Measurements from ENCODE around the gene C6orf132. TPM values are rescaled to one million over a fixed set of nuclear protein-coding genes. Genes with fewer than 3 reads are reported as not detected.
A peak's percentile ranks its signal among the peaks of the same experiment; 100 is the strongest.

The C6orf132 gene
- total and polyA plus RNA-seq, 2 experiments from 2014 or later: 22.2 to 40.9 TPM

DNA sequence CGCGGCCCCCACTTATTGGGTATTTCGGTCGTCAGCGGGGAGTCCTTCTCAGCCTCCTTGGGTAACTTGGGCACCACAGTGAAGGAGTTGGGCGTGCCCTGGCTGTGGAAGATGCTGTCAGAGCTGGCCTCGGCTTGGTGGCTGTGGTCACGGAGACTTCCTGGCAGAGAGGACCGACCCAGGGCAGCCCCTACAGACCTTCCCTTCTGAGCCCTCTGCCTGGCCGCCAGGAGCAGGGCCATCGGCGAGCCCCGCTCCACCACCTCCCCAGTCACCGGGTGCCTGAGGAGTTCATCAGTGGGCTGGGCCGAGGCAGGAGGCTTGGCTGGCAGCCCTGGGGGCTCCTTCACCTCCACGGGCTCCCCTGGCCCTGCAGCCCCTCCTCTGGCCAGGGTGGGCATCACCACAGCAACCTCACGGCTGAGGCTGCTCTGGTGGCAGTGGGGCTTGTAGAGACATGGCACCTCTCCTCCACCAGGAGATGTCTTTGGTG is 37.2 kb downstream of the C6orf132 start:
- H4K20me1 ChIP-seq (replicated peaks; ENCODE audit: insufficient read depth): peaks cover 19% of the 10 kb centered on the region
- H3K27ac ChIP-seq (ENCODE audit: low read depth): 0 out of 2 replicates have a peak overlapping the region, but pooled peaks have one; percentile 66
- no peaks in the 10 kb centered on the region for H3K9me2 ChIP-seq (ENCODE audit: insufficient read depth)
- Mint-ChIP-seq H3K4me3 (peak overlapping the region; percentile 60; the same call in 2 of the 3 replicates), H3K4me1 (peaks cover 19% of the 10 kb centered on the region), H3K9me3 (no peaks in the 10 kb centered on the region), H3K27me3 (ENCODE audit: insufficient read depth, low read depth, poor library complexity) (peaks cover 19% of the 10 kb centered on the region), H3K27ac (no peak overlapping the region), H3K36me3 (ENCODE audit: low read depth) (peaks cover 57% of the 10 kb centered on the region)
- H2AFZ ChIP-seq: no peak overlapping the region
- H3K4me1 ChIP-seq (ENCODE audit: insufficient read depth): peaks cover 12% of the 10 kb centered on the region; the same call in 1 of the 2 replicates
- H3K4me3 ChIP-seq: peak overlapping the region; percentile 71
- ATAC-seq: peak; percentile 13
- H3F3A ChIP-seq (replicated peaks; ENCODE audit: low read depth): peaks cover 32% of the 10 kb centered on the region
- TF ChIP-seq ZNF331 (CRISPR knock-in tag; IDR thresholded peaks at IDR 0.05; ENCODE audit: low read depth) (no peak), ZNF114 (CRISPR knock-in tag; IDR thresholded peaks at IDR 0.05) (no peak), STAT1 (IDR thresholded peaks at IDR 0.05; ENCODE audit: unreplicated experiment) (no peak), EZH2phosphoT487 (IDR thresholded peaks at IDR 0.05; ENCODE audit: unreplicated experiment) (no peak), JUNB (IDR thresholded peaks at IDR 0.05; ENCODE audit: unreplicated experiment) (no peak), ZNF462 (CRISPR knock-in tag; IDR thresholded peaks at IDR 0.05) (no peak)
- TF ChIP-seq, protein P1, sequence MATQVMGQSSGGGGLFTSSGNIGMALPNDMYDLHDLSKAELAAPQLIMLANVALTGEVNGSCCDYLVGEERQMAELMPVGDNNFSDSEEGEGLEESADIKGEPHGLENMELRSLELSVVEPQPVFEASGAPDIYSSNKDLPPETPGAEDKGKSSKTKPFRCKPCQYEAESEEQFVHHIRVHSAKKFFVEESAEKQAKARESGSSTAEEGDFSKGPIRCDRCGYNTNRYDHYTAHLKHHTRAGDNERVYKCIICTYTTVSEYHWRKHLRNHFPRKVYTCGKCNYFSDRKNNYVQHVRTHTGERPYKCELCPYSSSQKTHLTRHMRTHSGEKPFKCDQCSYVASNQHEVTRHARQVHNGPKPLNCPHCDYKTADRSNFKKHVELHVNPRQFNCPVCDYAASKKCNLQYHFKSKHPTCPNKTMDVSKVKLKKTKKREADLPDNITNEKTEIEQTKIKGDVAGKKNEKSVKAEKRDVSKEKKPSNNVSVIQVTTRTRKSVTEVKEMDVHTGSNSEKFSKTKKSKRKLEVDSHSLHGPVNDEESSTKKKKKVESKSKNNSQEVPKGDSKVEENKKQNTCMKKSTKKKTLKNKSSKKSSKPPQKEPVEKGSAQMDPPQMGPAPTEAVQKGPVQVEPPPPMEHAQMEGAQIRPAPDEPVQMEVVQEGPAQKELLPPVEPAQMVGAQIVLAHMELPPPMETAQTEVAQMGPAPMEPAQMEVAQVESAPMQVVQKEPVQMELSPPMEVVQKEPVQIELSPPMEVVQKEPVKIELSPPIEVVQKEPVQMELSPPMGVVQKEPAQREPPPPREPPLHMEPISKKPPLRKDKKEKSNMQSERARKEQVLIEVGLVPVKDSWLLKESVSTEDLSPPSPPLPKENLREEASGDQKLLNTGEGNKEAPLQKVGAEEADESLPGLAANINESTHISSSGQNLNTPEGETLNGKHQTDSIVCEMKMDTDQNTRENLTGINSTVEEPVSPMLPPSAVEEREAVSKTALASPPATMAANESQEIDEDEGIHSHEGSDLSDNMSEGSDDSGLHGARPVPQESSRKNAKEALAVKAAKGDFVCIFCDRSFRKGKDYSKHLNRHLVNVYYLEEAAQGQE (IDR thresholded peaks at IDR 0.05; ENCODE audit: unreplicated experiment): no peak
- TF ChIP-seq, protein P2, sequence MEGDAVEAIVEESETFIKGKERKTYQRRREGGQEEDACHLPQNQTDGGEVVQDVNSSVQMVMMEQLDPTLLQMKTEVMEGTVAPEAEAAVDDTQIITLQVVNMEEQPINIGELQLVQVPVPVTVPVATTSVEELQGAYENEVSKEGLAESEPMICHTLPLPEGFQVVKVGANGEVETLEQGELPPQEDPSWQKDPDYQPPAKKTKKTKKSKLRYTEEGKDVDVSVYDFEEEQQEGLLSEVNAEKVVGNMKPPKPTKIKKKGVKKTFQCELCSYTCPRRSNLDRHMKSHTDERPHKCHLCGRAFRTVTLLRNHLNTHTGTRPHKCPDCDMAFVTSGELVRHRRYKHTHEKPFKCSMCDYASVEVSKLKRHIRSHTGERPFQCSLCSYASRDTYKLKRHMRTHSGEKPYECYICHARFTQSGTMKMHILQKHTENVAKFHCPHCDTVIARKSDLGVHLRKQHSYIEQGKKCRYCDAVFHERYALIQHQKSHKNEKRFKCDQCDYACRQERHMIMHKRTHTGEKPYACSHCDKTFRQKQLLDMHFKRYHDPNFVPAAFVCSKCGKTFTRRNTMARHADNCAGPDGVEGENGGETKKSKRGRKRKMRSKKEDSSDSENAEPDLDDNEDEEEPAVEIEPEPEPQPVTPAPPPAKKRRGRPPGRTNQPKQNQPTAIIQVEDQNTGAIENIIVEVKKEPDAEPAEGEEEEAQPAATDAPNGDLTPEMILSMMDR (conservative IDR thresholded peaks at IDR 0.05; ENCODE audit: low read depth in 2 of 2): 0 out of 4 replicates have a peak, but pooled peaks have one; percentile 6 to 16
- H3K36me3 ChIP-seq (ENCODE audit: insufficient read depth): peaks cover 3% of the 10 kb centered on the region; the same call in 1 of the 2 replicates
- peaks cover 10% of the 10 kb centered on the region; the same call in 1 of the 2 replicates for H3K27me3 ChIP-seq (ENCODE audit: insufficient read depth)
- DNase-seq (ENCODE audit: low spot score): no peak
- peak overlapping the region; percentile 86; the same call in 1 of the 2 replicates for H3K4me2 ChIP-seq
- H3K79me2 ChIP-seq (replicated peaks; ENCODE audit: insufficient read depth): no peaks in the 10 kb centered on the region
